Smooth muscle cell (in vitro differentiated cells): ENCODE measurements around the gene KCNJ3. TPM values are rescaled to one million over a fixed set of nuclear protein-coding genes. Genes with fewer than 3 reads are reported as not detected.

Experiments
- DNase-seq: peaks from one replicate; lab custom pipeline; 2025; ENCODE audit not compliant: unreplicated experiment; lab: John Stamatoyannopoulos, UW
- H2AFZ ChIP-seq: fragments of 200-600 bp; sonication (generic); 2 replicates; pipeline ENCODE4 v1.6.0; 2016; ENCODE audit warnings: antibody characterized with exemption, low read depth, mild to moderate bottlenecking
- H3F3A ChIP-seq: fragments of 200-600 bp; sonication (generic); 2 replicates; pipeline ENCODE4 v1.6.0; 2017; ENCODE audit warnings: antibody characterized with exemption, low read depth
- H3K27ac ChIP-seq: fragments of 200-600 bp; sonication (generic); 2 replicates; pipeline ENCODE4 v1.5.1; 2016; ENCODE audit warnings: low read depth, mild to moderate bottlenecking
- H3K27me3 ChIP-seq: fragments of 200-600 bp; sonication (generic); 2 replicates; pipeline ENCODE4 v1.6.1; 2016; ENCODE audit warnings: low read depth, mild to moderate bottlenecking
- H3K36me3 ChIP-seq: fragments of 200-600 bp; sonication (generic); 2 replicates; pipeline ENCODE4 v1.5.1; 2016; ENCODE audit warnings: low read depth
- H3K4me1 ChIP-seq: fragments of 200-600 bp; sonication (generic); 2 replicates; pipeline ENCODE4 v1.5.1; 2016; ENCODE audit warnings: low read depth
- H3K4me2 ChIP-seq: fragments of 200-600 bp; sonication (generic); 2 replicates; pipeline ENCODE4 v1.6.0; 2016; ENCODE audit warnings: mild to moderate bottlenecking
- H3K4me3 ChIP-seq: fragments of 200-600 bp; sonication (generic); 2 replicates; pipeline ENCODE4 v1.5.1; 2016; ENCODE audit warnings: mild to moderate bottlenecking
- H3K79me2 ChIP-seq: fragments of 200-600 bp; sonication (generic); 2 replicates; pipeline ENCODE4 v1.6.0; 2016; ENCODE audit warnings: low read depth, mild to moderate bottlenecking
- H3K9ac ChIP-seq: fragments of 200-600 bp; sonication (generic); 2 replicates; pipeline ENCODE4 v1.6.0; 2016; ENCODE audit warnings: low read depth
- H3K9me3 ChIP-seq: fragments of 200-600 bp; sonication (generic); replicated peaks from 2 replicates; pipeline ENCODE4 v1.5.1; 2016; ENCODE audit warnings: low read depth
- H4K20me1 ChIP-seq: fragments of 200-600 bp; sonication (generic); 2 replicates; pipeline ENCODE4 v1.6.0; 2016; ENCODE audit warnings: low read depth
- WGBS: methylation state at CpG from one replicate; pipeline ENCODE4 v1.1.7; 2016; ENCODE audit warnings: low lambda C conversion rate; 5-methylcytosine and 5-hydroxymethylcytosine counted together
- polyA plus RNA-seq: library from polyadenylated mRNA; unstranded; fragments of >200 nt; fragmentation: Nextera tagmentation; extraction: Ambion mirVana; gene quantifications from 2 replicates; pipeline ENCODE4 v1.2.1, GENCODE V29; 2016
- total RNA-seq: library from RNA; depleted of rRNA; stranded (reverse); fragments of >200 nt; gene quantifications from 2 replicates; pipeline ENCODE4 v1.2.3, GENCODE V29; 2014
- TF ChIP-seq, protein P1 (sequence below): fragments of 200-600 bp; sonication (generic); IDR thresholded peaks from 2 replicates; pipeline ENCODE4 v1.5.1; 2017; ENCODE audit warnings: borderline replicate concordance, mild to moderate bottlenecking, antibody characterized with exemption; ENCODE audit not compliant: insufficient read depth, poor library complexity, severe bottlenecking

The KCNJ3 gene
- 0.04 and 0.22 TPM in 2 replicates for total RNA-seq
- polyA plus RNA-seq, result not detected in 2 replicates

GRCh38 chr2:154698296-154698720, at the start of gene KCNJ3:
Gene KCNJ3, plus strand, starts transcription at chr2:154698695. Its CDS starts 81 bp downstream, at chr2:154698776.
- Histone ChIP-seq H3K27me3 (peaks cover 13% of the 10 kb centered on the region), H3K4me1 (peaks cover 3% of the 10 kb centered on the region), H3K36me3 (no peaks in the 10 kb centered on the region), H3K79me2 (no peaks in the 10 kb centered on the region), H3K9me3 (no peaks in the 10 kb centered on the region), H2AFZ (peak within 1 kb of the TSS; percentile 98), H3K9ac (peak within 1 kb of the TSS; percentile 3), H3K4me2 (peak within 1 kb of the TSS; percentile 91), H4K20me1 (no peaks in the 10 kb centered on the region), H3K27ac (no peak within 1 kb of the TSS), H3F3A (no peaks in the 10 kb centered on the region), H3K4me3 (peak within 1 kb of the TSS; percentile 74)
- TF ChIP-seq, protein P1, sequence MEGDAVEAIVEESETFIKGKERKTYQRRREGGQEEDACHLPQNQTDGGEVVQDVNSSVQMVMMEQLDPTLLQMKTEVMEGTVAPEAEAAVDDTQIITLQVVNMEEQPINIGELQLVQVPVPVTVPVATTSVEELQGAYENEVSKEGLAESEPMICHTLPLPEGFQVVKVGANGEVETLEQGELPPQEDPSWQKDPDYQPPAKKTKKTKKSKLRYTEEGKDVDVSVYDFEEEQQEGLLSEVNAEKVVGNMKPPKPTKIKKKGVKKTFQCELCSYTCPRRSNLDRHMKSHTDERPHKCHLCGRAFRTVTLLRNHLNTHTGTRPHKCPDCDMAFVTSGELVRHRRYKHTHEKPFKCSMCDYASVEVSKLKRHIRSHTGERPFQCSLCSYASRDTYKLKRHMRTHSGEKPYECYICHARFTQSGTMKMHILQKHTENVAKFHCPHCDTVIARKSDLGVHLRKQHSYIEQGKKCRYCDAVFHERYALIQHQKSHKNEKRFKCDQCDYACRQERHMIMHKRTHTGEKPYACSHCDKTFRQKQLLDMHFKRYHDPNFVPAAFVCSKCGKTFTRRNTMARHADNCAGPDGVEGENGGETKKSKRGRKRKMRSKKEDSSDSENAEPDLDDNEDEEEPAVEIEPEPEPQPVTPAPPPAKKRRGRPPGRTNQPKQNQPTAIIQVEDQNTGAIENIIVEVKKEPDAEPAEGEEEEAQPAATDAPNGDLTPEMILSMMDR, result no peak
- DNase-seq, result no peak
- 32% methylated on average over 15 of the region's 16 CpGs for WGBS

GRCh38 chr2:154655499-154655898, 43.0 kb upstream of the KCNJ3 start:
- Histone ChIP-seq H3K27ac (no peak overlapping the region), H2AFZ (no peak overlapping the region), H3K4me2 (no peak overlapping the region), H3K9me3 (no peaks in the 10 kb centered on the region), H4K20me1 (no peaks in the 10 kb centered on the region), H3K9ac (no peak overlapping the region), H3K4me3 (no peak overlapping the region), H3K36me3 (no peaks in the 10 kb centered on the region), H3K27me3 (no peaks in the 10 kb centered on the region), H3K4me1 (no peaks in the 10 kb centered on the region), H3K79me2 (no peaks in the 10 kb centered on the region), H3F3A (no peaks in the 10 kb centered on the region)
- DNase-seq, result no peak
- TF ChIP-seq, protein P1, result no peak

- no peaks in the 10 kb centered on the region for H3K4me1 ChIP-seq
- H2AFZ ChIP-seq, result no peak overlapping the region
- TF ChIP-seq, protein P1, result no peak
- no peaks in the 10 kb centered on the region for H3K36me3 ChIP-seq
- H3K9me3 ChIP-seq, result no peaks in the 10 kb centered on the region
- H3K27ac ChIP-seq, result no peak overlapping the region
- H3K27me3 ChIP-seq, result no peaks in the 10 kb centered on the region
- H4K20me1 ChIP-seq, result no peaks in the 10 kb centered on the region
- H3K79me2 ChIP-seq, result no peaks in the 10 kb centered on the region
- H3K9ac ChIP-seq, result no peak overlapping the region
- 93% methylated on average over 1 of the region's 1 CpG for WGBS
- no peak for DNase-seq
- no peak overlapping the region for H3K4me3 ChIP-seq
- no peaks in the 10 kb centered on the region for H3F3A ChIP-seq
- H3K4me2 ChIP-seq, result no peak overlapping the region
Measured at GRCh38 chr2:154658854-154659253, 39.6 kb upstream of the KCNJ3 start.

DNA sequence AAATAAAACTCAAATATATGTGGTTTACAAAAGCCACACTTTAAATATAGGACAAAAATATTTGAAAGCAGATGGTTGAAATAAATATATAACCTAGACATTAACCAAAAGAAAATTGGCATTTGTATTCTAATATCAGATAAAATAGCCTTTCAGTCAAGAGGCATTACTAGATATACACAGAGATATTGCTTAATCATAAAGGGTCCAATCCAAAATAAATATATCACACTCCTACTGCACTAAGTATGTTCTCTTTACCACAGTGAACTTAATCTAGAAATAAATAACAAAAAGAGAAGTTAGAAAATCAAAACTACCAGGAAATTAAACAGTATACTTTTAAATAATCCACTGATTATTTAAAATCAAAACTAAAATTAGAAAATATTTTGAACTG, 34.2 kb upstream of the KCNJ3 start:
- no peak overlapping the region for H3K27ac ChIP-seq
- TF ChIP-seq, protein P1, result no peak

More for the DNA sequence above, 34.2 kb upstream of the KCNJ3 start:
- no peak overlapping the region for H3K4me2 ChIP-seq
- no peaks in the 10 kb centered on the region for H3F3A ChIP-seq
- no peak overlapping the region for H3K9ac ChIP-seq
- no peaks in the 10 kb centered on the region for H3K4me1 ChIP-seq
- no peaks in the 10 kb centered on the region for H3K27me3 ChIP-seq
- H3K9me3 ChIP-seq, result no peaks in the 10 kb centered on the region
- no peak overlapping the region for H2AFZ ChIP-seq
- DNase-seq, result no peak
- no peaks in the 10 kb centered on the region for H4K20me1 ChIP-seq
- no peaks in the 10 kb centered on the region for H3K36me3 ChIP-seq
- no peak overlapping the region for H3K4me3 ChIP-seq
- H3K79me2 ChIP-seq, result no peaks in the 10 kb centered on the region
